HG03039 (cell line): ENCODE results near the gene SORCS2.
A peak's percentile ranks its signal among the peaks of the same experiment; 100 is the strongest.

Experiments used
- ATAC-seq: cut with Tn5 transposase; IDR thresholded peaks from one replicate; pipeline ENCODE4 v1.9.1; 2021; ENCODE audit warnings: mild to moderate bottlenecking, moderate library complexity; ENCODE audit not compliant: unreplicated experiment

SORCS2 gene

DNA sequence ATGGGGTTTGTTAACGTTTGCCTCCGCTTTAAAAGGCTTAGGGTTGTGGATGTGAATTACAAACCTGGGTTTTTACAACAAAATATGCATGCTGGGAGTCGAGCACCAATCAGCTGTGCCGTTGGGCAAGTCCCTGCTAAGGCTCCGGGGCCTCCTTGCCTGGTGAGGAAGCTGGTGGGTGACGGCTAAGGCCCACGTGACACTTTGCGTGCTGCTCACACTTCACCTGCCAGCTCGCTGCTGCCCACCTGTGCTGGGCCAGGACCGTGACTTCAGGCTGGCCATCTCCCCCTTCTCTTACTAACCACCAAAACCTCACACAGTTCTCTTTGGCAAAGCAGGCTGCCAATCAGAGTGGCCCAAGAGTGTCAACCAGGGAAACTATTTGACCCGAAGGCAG is 569.0 kb downstream of the SORCS2 start:
- no peak for ATAC-seq

- ATAC-seq = peak; percentile 74
Observed at GRCh38 chr4:7761720-7762119, 569.4 kb downstream of the SORCS2 start.

DNA sequence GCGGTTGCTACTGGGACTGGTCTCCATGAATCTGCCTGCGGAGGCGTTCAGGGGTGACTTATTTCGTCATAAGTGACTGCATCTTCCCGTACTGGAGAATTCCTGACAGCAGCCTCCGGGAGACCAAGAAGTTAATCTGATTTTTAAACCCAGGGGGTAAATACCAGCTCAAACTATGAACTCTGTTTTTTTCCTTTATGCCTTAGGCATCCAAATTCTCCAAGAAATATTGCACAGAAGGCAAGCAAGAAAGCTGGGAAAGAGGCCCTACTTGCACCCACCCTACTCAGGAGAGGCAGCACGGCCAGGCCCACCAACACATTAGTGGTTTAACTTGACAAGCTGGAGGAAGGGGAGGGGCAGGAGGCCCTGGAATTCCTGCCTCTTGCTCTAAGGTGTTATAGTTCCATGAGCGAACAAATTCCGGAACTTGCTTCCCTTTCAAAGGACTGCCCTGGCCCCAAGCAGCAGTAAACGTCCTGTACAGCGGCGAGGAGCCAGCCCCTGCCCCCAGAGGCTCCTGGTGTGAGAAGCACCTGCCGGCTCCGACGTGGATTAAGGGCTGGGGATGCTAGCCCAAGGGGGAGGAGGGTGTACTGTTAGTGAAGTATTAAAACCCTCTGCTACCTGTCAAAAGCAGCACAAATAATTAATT is 570.2 kb downstream of the SORCS2 start:
- no peak for ATAC-seq

DNA sequence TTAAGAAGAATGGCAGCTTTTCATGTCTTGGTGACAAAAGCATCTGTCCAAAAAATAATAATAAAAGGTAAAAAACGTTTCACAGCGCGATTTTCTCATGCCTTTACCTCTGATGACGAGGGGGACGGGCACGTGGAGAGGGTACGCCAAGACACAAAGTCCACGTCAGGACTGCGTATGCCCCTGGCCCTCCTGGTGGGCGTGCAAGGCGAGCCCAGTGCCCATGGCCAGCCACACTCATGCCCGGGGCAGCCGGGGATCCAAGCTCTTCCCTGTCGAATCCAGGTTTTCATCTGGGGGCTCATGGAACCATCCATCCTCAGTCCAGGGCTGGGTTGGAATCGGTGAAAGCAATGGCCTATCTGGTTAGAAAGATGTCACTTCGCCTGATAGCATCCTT is 570.8 kb downstream of the SORCS2 start:
- no peak for ATAC-seq

GRCh38 chr4:7763788-7764187 is 571.5 kb downstream of the SORCS2 start:
- ATAC-seq = no peak

DNA sequence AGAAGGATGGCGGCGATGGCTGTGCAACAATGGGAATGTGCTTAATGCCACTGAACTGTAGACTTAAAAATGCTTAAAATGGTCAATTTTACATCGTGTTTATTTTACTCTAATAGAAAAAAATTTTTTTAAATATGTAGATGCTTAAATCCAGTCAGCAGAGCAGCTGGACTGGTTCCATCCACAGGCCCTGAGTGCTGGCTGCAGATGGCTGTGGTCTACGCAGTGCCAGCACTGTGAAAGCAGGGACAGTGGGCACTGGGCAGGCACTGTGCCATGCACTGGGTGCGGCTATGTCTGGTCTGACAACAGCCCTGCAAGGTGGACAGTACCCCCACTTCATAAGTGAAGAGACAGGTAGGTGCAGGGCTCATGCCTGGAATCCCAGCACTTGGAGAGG is 572.1 kb downstream of the SORCS2 start:
- ATAC-seq = no peak

GRCh38 chr4:7765666-7766065 is 573.3 kb downstream of the SORCS2 start:
- ATAC-seq = no peak

DNA sequence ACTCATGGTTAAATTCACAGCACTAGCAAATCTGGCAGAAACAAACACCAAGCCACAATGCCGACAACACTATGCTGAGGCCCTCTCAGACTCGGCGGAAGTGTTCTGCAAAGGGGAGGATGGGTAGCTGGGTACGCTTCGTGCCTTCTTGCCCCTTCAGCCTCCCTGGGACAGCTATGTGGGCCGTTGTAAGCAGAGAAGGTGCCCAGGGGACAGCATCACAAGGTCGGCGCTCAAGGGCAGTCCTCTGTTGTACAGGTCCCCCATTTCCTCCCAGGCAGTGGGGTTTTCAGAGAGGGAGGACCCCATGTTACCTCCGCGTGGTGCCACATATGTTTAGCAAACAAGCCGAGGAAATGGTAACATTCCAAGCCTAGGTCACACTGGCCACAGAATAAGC is 573.7 kb downstream of the SORCS2 start:
- no peak for ATAC-seq

DNA sequence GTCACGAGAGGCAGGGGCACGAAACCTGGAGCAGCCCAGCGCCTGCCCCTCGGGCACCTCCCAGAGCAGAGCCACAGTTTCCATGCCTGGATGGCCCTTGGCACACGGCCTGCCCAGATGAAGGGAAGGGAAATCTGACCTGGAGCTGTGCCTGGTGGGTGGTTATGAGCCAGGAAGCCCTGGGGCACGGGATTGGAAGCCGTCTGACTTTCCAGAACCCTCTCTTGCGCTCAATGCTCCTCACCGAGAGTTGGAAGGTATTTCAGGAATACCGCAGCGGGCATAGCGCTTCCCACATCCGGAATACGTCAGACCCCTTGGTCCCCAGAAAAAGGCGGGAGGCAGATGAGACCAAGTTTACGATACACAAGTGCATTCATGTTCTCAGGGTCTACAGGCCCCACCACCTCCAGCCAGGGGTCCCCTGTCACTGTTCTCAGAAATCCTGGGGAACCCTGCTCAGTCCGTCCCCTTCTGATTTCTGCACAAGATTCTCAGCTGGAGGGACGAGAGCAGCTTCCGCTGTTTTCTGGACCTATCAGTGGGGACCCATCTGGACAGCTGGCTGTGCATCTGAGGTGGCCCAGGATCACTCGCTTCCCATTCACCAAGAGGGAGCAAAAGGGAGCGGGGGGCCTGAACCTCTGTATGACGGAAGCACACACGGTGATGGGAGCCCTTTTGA is 574.5 kb downstream of the SORCS2 start:
- no peak for ATAC-seq

- ATAC-seq = no peak
Observed at GRCh38 chr4:7767526-7767925, 575.2 kb downstream of the SORCS2 start.

DNA sequence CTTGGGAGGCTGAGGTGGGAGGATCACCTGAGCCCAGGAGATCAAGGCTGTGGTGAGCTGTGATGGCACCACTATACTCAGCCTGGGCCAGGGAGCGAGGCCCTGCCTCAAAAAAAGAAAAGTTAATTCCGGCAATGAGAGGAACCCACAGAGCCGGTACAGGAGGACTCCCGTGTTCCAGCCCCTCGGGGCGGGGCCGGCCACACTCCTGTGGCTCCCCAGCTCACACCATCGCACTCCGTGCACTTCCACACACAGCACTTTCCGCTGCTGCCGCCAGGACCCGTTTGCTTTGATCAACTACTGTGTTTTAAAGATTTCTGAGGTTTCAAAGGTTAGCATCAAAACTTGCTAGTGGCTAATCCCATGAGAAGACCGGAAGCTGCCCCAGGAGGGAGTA is 575.6 kb downstream of the SORCS2 start:
- ATAC-seq = no peak

DNA sequence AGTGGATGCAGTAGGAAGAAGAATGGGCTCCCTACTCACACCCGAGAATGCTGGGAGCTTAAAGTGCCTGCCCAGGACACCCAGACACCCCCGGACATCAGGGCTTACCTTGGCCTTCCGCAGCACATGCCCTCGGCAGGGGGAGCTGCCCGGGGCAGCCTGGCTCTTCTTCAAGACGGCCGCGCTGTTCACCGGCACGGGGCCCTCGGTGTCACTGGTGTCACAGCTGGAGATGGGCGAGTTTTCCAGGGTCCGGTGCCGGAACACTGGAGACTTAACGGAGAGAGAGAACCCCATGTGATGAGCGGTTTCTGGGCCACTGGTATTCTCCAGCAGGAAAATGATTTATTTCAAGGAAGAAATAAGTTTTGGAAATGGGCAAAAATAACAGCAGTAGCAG is 576.4 kb downstream of the SORCS2 start:
- ATAC-seq = no peak

DNA sequence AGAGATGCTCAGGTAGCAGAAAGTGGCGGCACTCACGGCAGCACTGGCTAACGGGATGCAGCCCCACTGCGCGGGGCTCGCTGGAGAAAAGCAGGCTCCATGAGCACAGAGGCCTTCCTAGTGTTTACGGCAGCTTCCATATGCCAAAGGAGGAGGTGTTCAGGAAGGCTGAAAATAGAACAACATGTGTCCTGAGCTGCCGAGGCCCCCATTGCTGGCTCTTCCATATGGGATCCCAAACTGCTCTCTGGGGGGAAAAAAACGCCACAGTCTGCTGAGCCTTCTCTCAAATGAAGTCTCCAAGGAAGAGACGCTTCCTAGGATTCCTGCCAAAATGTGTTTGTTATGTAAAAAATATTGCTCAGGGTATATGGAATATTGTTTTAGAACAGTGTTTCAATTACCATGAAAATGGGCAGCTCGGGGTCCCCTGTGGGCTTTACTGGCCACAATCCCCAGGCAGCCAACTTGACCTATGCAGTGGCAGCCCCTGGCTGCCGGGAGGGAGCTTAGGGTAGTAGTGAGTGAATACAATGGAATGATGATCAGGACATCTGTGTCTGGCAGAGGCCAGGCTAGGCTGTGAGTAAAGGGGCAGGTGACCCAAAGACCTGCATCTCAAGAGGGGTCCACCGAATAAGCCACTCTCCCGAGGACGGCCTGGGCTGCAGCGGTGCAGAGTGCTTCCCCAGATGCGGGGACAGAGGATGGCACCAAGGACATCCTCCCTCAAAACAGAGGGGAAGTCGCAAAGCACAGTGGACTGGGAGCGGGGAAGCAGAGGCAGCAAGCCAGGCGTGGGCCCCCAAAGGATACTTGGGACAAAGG is 577.3 kb downstream of the SORCS2 start:
- ATAC-seq = no peak

DNA sequence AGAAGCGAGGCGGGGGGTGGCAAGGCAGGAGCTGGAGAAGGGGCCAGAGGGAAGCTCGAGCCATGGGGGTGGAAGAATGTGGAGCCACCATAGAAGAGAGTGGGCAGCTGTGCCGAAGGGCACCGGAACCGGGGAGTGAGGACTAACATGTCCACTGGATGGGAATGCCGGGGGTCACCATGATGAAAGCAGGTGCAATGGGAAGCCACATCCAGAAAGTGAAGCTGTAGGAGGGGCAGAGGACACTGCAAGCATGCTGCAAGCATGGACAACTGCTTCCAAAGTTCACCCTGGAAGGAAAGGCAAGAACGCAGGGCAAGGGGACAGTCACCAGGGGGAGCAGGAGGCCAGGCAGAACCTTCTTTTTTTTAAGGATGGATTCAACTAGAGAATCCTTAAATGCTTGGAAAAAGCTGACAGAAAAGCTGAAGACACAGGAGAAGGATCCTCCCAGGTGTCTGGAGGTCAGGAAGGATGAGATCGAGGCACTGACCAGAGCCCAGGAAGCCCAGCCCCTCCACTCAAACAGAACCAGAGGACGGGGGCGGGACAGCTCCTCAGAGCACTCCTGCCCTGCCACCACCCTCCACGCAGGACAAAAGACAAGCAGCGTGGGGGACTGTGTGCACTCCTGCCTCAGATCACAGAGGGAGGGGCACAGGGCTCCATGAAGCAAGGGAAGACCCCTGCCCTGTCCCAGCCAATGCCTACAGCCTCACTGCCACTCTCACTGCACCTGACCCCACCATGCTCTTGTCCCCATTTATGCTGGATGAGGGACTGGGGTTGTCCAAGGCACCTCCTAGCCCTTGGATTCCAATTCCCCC is 578.1 kb downstream of the SORCS2 start:
- no peak for ATAC-seq

DNA sequence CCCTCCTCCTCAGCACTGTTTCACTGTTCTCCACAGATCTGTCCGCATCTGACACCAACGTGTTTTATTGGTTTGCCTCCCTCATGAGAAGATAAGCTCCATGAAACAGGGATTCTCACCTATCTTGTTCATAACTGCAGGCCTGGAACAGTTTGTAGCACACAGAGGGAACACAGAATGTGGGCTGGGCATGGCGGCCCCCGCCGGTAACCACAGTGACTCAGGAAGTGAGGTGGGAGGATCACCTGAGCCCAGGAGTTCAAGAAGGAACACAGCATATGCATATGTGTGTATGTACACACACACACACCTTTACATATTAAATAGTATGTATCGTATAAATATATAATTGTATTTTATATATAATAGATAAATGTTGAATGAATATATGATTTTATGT is 578.7 kb downstream of the SORCS2 start:
- no peak for ATAC-seq

DNA sequence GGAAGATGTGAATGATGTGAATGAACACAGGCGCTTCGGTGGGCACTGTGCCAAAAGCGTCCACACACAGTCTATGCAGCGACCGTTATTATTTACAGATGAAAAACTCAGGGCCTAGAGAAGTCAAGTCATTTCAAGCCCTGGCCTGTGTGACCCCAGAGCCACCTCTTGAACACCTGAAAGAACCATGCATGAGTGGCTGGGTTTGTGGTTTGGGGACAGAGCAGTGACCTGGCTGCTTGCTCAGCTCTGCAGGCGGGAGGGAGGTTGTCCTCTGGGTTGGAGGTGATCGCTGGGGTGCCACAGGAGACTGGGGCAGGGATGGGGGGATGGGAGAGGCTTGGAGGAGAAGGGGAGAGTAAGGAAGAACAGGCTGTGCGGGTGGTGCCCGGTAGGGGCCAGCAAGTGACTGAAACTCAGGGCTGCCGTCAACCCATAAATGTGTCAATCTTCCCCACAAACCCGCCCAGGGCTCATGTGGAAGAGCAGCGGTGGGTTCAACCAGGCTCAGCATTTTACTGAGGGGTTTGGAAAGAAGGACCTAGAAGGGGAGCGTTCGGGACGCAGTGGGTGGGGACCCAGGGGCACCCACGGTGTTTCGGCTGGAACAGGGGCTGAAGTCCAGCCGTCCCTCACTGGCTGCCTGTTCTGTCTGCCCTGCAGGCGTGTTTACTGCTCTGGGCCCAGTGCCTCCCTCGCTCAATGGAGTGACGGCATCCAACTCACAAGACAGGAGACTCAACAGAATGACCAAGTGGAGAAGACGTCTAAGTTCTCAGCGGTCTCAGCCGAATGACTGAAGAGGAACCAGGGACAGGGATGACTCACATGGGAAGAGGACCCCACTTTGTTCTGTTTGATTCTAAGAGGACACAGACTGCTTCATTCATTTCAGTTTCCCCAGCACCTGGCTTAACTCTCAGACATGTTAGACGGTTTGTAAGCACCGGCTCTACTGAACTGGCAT is 579.5 kb downstream of the SORCS2 start:
- ATAC-seq = peak; percentile 88

- no peak for ATAC-seq
Observed at GRCh38 chr4:7772711-7773385, 580.5 kb downstream of the SORCS2 start.

DNA sequence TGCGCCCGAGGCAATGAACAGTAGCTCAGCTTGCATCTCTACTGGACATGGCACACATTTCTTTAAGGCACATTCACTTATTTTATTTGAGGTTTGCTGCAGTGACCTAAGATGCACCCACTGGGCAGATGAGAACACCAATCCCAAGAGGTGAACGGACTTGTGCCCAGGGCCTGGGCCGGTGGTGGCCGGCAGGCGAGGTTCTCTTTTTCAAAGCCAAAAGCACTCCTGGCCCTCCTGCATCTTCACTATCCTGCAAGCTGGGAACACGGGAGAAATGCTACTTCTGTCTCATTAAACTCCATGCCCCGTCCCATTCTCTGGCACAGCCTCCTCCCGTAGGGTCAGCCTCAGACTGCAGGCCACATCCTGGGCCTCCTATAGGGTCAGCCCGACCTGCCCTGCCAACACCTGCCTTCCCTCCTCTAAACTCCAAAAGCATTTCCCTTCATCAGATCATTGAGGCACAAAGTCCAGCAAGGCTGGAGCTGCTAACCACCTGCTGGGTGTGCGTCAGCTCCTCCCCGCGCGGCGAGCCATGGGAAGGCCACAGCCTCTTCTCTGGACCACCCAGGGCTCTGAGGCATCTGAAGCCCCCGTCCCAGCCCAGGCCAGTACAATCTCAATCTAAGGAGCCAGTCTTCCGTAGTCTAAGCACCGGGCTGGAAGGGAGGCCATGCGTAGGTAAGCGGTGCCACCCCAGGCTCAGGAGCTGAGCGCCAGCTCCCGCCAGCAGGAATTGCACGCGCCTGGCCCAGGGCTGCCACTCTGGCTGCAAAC is 581.3 kb downstream of the SORCS2 start:
- ATAC-seq = no peak
